Mesothelial cell of epicardium (in vitro differentiated cells): ENCODE data around the gene PRDM15. TPM values are rescaled to one million over a fixed set of nuclear protein-coding genes. Genes with fewer than 3 reads are reported as not detected.
"Not testable (repeated sequence)": the region's sequence is repeated elsewhere in the genome, so short reads cannot be mapped to it uniquely, and the experiment has no call there.

Experiments used
- DNase-seq, 2 experiments: peaks; one replicate each; pipeline ENCODE4 v3.0.0; 2021; ENCODE audit warnings: low spot score in 2 of 2; ENCODE audit not compliant: unreplicated experiment in 2 of 2
- H3K27ac Mint-ChIP-seq: 2 replicates; pipeline ENCODE4 v1.8.0; 2021; ENCODE audit warnings: mixed read lengths
- H3K27me3 Mint-ChIP-seq: 2 replicates; pipeline ENCODE4 v1.8.0; 2021; ENCODE audit warnings: low read depth, mixed read lengths
- H3K36me3 Mint-ChIP-seq: 2 replicates; pipeline ENCODE4 v1.8.0; 2021; ENCODE audit warnings: mixed read lengths
- H3K4me1 Mint-ChIP-seq: 2 replicates; pipeline ENCODE4 v1.8.0; 2021; ENCODE audit warnings: mixed read lengths
- H3K4me3 Mint-ChIP-seq: 2 replicates; pipeline ENCODE4 v1.8.0; 2021; ENCODE audit warnings: mild to moderate bottlenecking, moderate library complexity, mixed read lengths
- H3K9me3 Mint-ChIP-seq: 2 replicates; pipeline ENCODE4 v1.8.0; 2021; ENCODE audit warnings: mixed read lengths
- CTCF ChIP-seq: fragments of 200-600 bp; sonication (generic); IDR thresholded peaks from one replicate; pipeline ENCODE4 v1.5.0; 2021; ENCODE audit warnings: antibody characterized with exemption; ENCODE audit not compliant: unreplicated experiment
- total RNA-seq: library from RNA; stranded (reverse); gene quantifications from 3 replicates; pipeline ENCODE4 v1.2.1, GENCODE V29; 2021

PRDM15 gene
- total RNA-seq, 1 donor from 2014 or later: 12.0 TPM

DNA sequence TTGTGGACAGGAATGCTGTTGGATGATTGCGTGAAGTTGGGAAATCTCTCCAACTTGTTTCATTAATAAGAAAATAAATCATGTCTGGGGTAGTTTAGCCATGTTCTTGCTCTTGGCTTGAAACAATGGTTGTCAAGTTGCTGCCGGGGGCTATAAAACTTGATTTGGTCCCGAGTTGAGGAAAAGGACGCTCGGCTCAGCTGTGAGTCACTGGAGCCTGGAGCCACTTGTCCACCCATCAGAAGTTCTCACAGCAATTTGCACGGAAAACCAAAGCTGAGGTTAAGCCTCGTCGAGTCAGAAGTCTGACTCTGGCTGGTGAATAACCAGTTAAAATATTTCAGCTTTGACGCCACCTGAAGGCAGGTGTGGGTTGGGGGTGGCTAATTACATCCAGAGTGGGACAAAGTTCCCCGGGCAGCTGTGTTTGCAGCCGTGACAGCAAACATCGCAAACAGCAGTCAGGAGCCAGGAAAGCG is 92.6 kb downstream of the PRDM15 start:
- H3K4me3 Mint-ChIP-seq: no peak overlapping the region
- peaks cover 23% of the 10 kb centered on the region for H3K4me1 Mint-ChIP-seq
- peaks cover 4% of the 10 kb centered on the region for H3K36me3 Mint-ChIP-seq
- H3K27ac Mint-ChIP-seq: peak overlapping the region; percentile 50
- DNase-seq: no peak
- peaks cover 7% of the 10 kb centered on the region for H3K27me3 Mint-ChIP-seq
- peaks cover 5% of the 10 kb centered on the region for H3K9me3 Mint-ChIP-seq
- TF ChIP-seq CTCF: no peak

- not testable (repeated sequence) for H3K36me3 Mint-ChIP-seq, H3K4me3 Mint-ChIP-seq, H3K9me3 Mint-ChIP-seq, H3K27ac Mint-ChIP-seq, DNase-seq
- Mint-ChIP-seq H3K27me3 (peaks cover 15% of the 10 kb centered on the region), H3K4me1 (peaks cover 30% of the 10 kb centered on the region)
These were observed 93.9 kb downstream of the PRDM15 start for GRCh38 chr21:41785262-41785661.

GRCh38 chr21:41784456-41785102 is 94.6 kb downstream of the PRDM15 start:
- TF ChIP-seq CTCF: no peak
- Mint-ChIP-seq H3K27ac (peak overlapping the region; percentile 70), H3K9me3 (no peaks in the 10 kb centered on the region), H3K4me3 (no peak overlapping the region), H3K4me1 (peaks cover 33% of the 10 kb centered on the region), H3K36me3 (peaks cover 3% of the 10 kb centered on the region), H3K27me3 (peaks cover 17% of the 10 kb centered on the region)
- no peak for DNase-seq

DNA sequence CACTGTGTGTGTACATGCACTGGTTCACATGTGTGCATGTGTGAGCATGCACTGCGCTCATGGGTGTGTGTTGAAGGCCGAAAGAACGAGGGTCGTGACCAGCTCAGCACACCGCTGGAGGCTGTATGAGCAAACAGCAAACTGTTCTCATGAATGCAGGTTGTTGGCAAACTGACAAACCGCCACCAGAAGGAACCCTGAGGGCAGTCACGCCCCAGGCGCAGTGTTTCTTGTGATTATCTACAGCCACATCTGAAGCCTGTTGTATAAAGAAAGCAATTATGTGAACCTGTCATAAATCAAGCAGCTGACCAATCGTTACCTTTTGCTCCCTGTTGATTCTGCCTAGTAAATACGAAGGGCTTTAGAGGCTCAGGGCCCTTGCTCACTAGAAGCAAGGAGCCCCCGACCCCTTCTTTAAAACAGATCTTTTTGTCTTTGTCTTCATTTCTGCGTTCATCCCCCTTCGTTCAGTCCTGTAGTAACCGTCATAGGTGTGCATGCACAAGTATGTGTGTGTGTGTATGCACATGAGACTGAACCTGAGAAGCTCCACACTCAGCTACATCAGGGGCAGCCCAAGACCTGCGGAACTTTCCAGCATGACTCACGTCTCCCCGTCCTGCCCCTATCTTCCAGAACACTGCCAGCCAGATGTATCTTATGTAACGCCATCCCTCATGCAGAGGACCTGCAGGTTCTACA is 95.5 kb downstream of the PRDM15 start:
- DNase-seq: no peak
- Mint-ChIP-seq H3K36me3 (peaks cover 3% of the 10 kb centered on the region), H3K4me3 (no peak overlapping the region), H3K27me3 (peaks cover 13% of the 10 kb centered on the region), H3K9me3 (no peaks in the 10 kb centered on the region), H3K27ac (peak overlapping the region; percentile 70), H3K4me1 (peaks cover 38% of the 10 kb centered on the region)
- no peak for TF ChIP-seq CTCF

DNA sequence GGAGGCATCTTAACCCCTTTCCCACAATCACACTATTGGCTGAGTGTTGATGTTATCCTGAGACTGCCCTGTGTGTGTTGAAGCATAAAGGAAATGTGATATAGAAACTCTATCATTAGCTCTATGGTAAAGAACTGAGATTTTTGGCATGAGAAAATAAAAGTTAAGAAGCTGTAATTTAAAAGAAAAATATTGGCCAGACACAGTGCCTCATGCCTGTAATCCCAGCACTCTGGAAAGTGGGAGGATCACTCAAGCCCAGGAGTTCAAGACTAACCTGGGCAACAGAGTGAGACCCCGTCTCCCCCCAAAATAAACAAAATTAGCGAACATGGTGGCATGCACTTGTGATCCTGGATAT is 98.1 kb downstream of the PRDM15 start:
- no peak for TF ChIP-seq CTCF
- Mint-ChIP-seq H3K36me3 (peaks cover 3% of the 10 kb centered on the region), H3K4me3 (no peak overlapping the region), H3K27me3 (peaks cover 15% of the 10 kb centered on the region), H3K27ac (no peak overlapping the region), H3K4me1 (peaks cover 42% of the 10 kb centered on the region), H3K9me3 (no peaks in the 10 kb centered on the region)
- no peak for DNase-seq

- Mint-ChIP-seq H3K4me1 (peaks cover 42% of the 10 kb centered on the region), H3K27ac (no peak overlapping the region), H3K27me3 (peaks cover 15% of the 10 kb centered on the region), H3K36me3 (peaks cover 3% of the 10 kb centered on the region), H3K9me3 (no peaks in the 10 kb centered on the region), H3K4me3 (no peak overlapping the region)
- DNase-seq: no peak
- no peak for TF ChIP-seq CTCF
These were observed 98.7 kb downstream of the PRDM15 start for GRCh38 chr21:41780337-41781049.
